NCI-H226 (cell line): ENCODE data around the gene EIF2B5.
"Not testable (repeated sequence)": the region's sequence is repeated elsewhere in the genome, so short reads cannot be mapped to it uniquely, and the experiment has no call there.

Source experiments
- DNase-seq: peaks from one replicate; pipeline ENCODE4 v3.0.0-alpha.2; 2015

The EIF2B5 gene

GRCh38 chr3:184148076-184148475 lies 12.9 kb downstream of the EIF2B5 start:
- no peak for DNase-seq

- no peak for DNase-seq
Observed at GRCh38 chr3:184149123-184149522, 14.0 kb downstream of the EIF2B5 start.

- DNase-seq, result peak; percentile 20
Observed at GRCh38 chr3:184149770-184150169, 14.6 kb downstream of the EIF2B5 start.

GRCh38 chr3:184154885-184155643 lies 19.9 kb downstream of the EIF2B5 start, which contains the start of gene DVL3:
TSS of gene DVL3 (plus strand) at chr3:184155377. CDS start at chr3:184155636, 259 bp downstream.
- DNase-seq, result peak; percentile 31

- no peak for DNase-seq
Observed at GRCh38 chr3:184155644-184156521, 20.7 kb downstream of the EIF2B5 start.

- peak; percentile 56 for DNase-seq
Observed at GRCh38 chr3:184156522-184156955, 21.4 kb downstream of the EIF2B5 start.

- DNase-seq, result no peak
Observed at GRCh38 chr3:184157206-184157605, 22.0 kb downstream of the EIF2B5 start.

GRCh38 chr3:184158404-184158803 lies 23.2 kb downstream of the EIF2B5 start:
- no peak for DNase-seq

- peak; percentile 26 for DNase-seq
Observed at GRCh38 chr3:184160456-184160855, 25.3 kb downstream of the EIF2B5 start.

- not testable (repeated sequence) for DNase-seq
Observed at GRCh38 chr3:184162571-184163070, 27.5 kb downstream of the EIF2B5 start.

GRCh38 chr3:184164648-184165330 lies 29.6 kb downstream of the EIF2B5 start:
- no peak for DNase-seq

GRCh38 chr3:184165543-184165942 lies 30.4 kb downstream of the EIF2B5 start:
- DNase-seq, result no peak

- DNase-seq, result no peak
Observed at GRCh38 chr3:184166671-184167070, 31.5 kb downstream of the EIF2B5 start.

- no peak for DNase-seq
Observed at GRCh38 chr3:184167786-184168185, 32.6 kb downstream of the EIF2B5 start.

GRCh38 chr3:184168363-184169120 lies 33.4 kb downstream of the EIF2B5 start:
- DNase-seq, result peak; percentile 98

- DNase-seq, result no peak
Observed at GRCh38 chr3:184169896-184170875, 35.0 kb downstream of the EIF2B5 start.

- DNase-seq, result peak; percentile 93
Observed at GRCh38 chr3:184171562-184171961, 36.4 kb downstream of the EIF2B5 start.

GRCh38 chr3:184172681-184173373 lies 37.7 kb downstream of the EIF2B5 start:
- peak; percentile 71 for DNase-seq

- DNase-seq, result no peak
Observed at GRCh38 chr3:184173374-184173722, 38.2 kb downstream of the EIF2B5 start.

- no peak for DNase-seq
Observed at GRCh38 chr3:184174284-184174645, 39.1 kb downstream of the EIF2B5 start.
